Mucosa of rectum (tissue), 2 donors: ENCODE measurements around the gene PDGFD.

Experiments
- H3K27ac ChIP-seq, 2 donors: one replicate each; pipeline ENCODE4 v1.7.0; 2013; ENCODE audit warnings: inconsistent platforms in 2 of 2, low read depth in 2 of 2, low read length in 2 of 2
- H3K27me3 ChIP-seq, 2 donors: one replicate each; pipeline ENCODE4 v1.7.0; 2013; ENCODE audit warnings: low read length in 2 of 2; ENCODE audit not compliant: control insufficient read depth in 2 of 2, insufficient read depth in 2 of 2
- H3K36me3 ChIP-seq, 2 donors: one replicate each; pipeline ENCODE4 v1.7.0; 2013; ENCODE audit warnings: low read length in 2 of 2; ENCODE audit not compliant: control insufficient read depth in 2 of 2, insufficient read depth in 2 of 2
- H3K4me1 ChIP-seq, 2 donors: one replicate each; pipeline ENCODE4 v1.7.0; 2013; ENCODE audit warnings: low read length in 2 of 2, mild to moderate bottlenecking in 1 of 2; ENCODE audit not compliant: control insufficient read depth in 2 of 2, insufficient read depth in 2 of 2
- H3K4me3 ChIP-seq, 2 donors: one replicate each; pipeline ENCODE4 v1.7.0; 2013; ENCODE audit warnings: low read length in 2 of 2
- H3K9ac ChIP-seq, 2 donors: one replicate each; pipeline ENCODE4 v1.7.0; 2013; ENCODE audit warnings: low read length in 2 of 2, low read depth in 1 of 2, mild to moderate bottlenecking in 1 of 2
- H3K9me3 ChIP-seq, 2 donors: one replicate each; pipeline ENCODE4 v1.7.0; 2013; ENCODE audit warnings: low read length in 2 of 2; ENCODE audit not compliant: control insufficient read depth in 2 of 2
- donor health status: healthy.
- donor health status: Normal muscosa, but diverticular disease.

The PDGFD gene

GRCh38 chr11:103994094-103994493 lies 169.9 kb downstream of the PDGFD start:
- Histone ChIP-seq H3K27ac (no peak overlapping the region), H3K27me3 (no peaks in the 10 kb centered on the region), H3K9ac (no peak overlapping the region), H3K4me3 (no peak overlapping the region), H3K36me3 (no peaks in the 10 kb centered on the region), H3K4me1 (no peaks in the 10 kb centered on the region), H3K9me3 (no peaks in the 10 kb centered on the region)

- no peaks in the 10 kb centered on the region for H3K4me1 ChIP-seq
- H3K27ac ChIP-seq: no peak overlapping the region
- no peaks in the 10 kb centered on the region for H3K27me3 ChIP-seq
- no peaks in the 10 kb centered on the region for H3K9me3 ChIP-seq
- no peak overlapping the region for H3K9ac ChIP-seq
- no peaks in the 10 kb centered on the region for H3K36me3 ChIP-seq
- H3K4me3 ChIP-seq: no peak overlapping the region
Observed at GRCh38 chr11:103993507-103993906, 170.4 kb downstream of the PDGFD start.

- Histone ChIP-seq H3K9ac (no peak overlapping the region), H3K27me3 (no peaks in the 10 kb centered on the region), H3K4me1 (no peaks in the 10 kb centered on the region), H3K9me3 (no peaks in the 10 kb centered on the region), H3K36me3 (no peaks in the 10 kb centered on the region), H3K27ac (no peak overlapping the region), H3K4me3 (no peak overlapping the region)
Observed at GRCh38 chr11:103988595-103988969, 175.4 kb downstream of the PDGFD start.

GRCh38 chr11:103987629-103988594 lies 176.0 kb downstream of the PDGFD start:
- Histone ChIP-seq H3K9me3 (no peaks in the 10 kb centered on the region), H3K4me3 (no peak overlapping the region), H3K27me3 (no peaks in the 10 kb centered on the region), H3K4me1 (no peaks in the 10 kb centered on the region), H3K36me3 (no peaks in the 10 kb centered on the region), H3K9ac (no peak overlapping the region), H3K27ac (no peak overlapping the region)

GRCh38 chr11:103985041-103985440 lies 178.9 kb downstream of the PDGFD start:
- no peak overlapping the region for H3K27ac ChIP-seq
- H3K9ac ChIP-seq: no peak overlapping the region
- H3K27me3 ChIP-seq: no peaks in the 10 kb centered on the region
- no peaks in the 10 kb centered on the region for H3K36me3 ChIP-seq
- H3K4me1 ChIP-seq: no peaks in the 10 kb centered on the region
- H3K9me3 ChIP-seq: no peaks in the 10 kb centered on the region
- no peak overlapping the region for H3K4me3 ChIP-seq

- Histone ChIP-seq H3K27me3 (no peaks in the 10 kb centered on the region), H3K4me3 (no peak overlapping the region), H3K27ac (no peak overlapping the region)
Observed at GRCh38 chr11:103980108-103980507, 183.8 kb downstream of the PDGFD start.

GRCh38 chr11:103978616-103979595 lies 185.0 kb downstream of the PDGFD start:
- Histone ChIP-seq H3K4me3 (no peak overlapping the region), H3K27ac (no peak overlapping the region), H3K4me1 (no peaks in the 10 kb centered on the region), H3K27me3 (no peaks in the 10 kb centered on the region), H3K9me3 (no peaks in the 10 kb centered on the region), H3K9ac (no peak overlapping the region), H3K36me3 (no peaks in the 10 kb centered on the region)

More at GRCh38 chr11:103980108-103980507, 183.8 kb downstream of the PDGFD start:
- Histone ChIP-seq H3K9me3 (no peaks in the 10 kb centered on the region), H3K9ac (no peak overlapping the region), H3K4me1 (no peaks in the 10 kb centered on the region), H3K36me3 (no peaks in the 10 kb centered on the region)

GRCh38 chr11:103972013-103972412 lies 191.9 kb downstream of the PDGFD start:
- H3K9ac ChIP-seq: no peak overlapping the region
- H3K4me1 ChIP-seq: no peaks in the 10 kb centered on the region
- H3K4me3 ChIP-seq: no peak overlapping the region
- H3K36me3 ChIP-seq: no peaks in the 10 kb centered on the region
- no peaks in the 10 kb centered on the region for H3K9me3 ChIP-seq
- no peak overlapping the region for H3K27ac ChIP-seq
- H3K27me3 ChIP-seq: no peaks in the 10 kb centered on the region

GRCh38 chr11:103970701-103971249 lies 193.2 kb downstream of the PDGFD start:
- no peak overlapping the region for H3K4me3 ChIP-seq
- H3K9me3 ChIP-seq: no peaks in the 10 kb centered on the region
- no peaks in the 10 kb centered on the region for H3K27me3 ChIP-seq
- H3K4me1 ChIP-seq: no peaks in the 10 kb centered on the region
- H3K27ac ChIP-seq: no peak overlapping the region
- H3K36me3 ChIP-seq: no peaks in the 10 kb centered on the region
- no peak overlapping the region for H3K9ac ChIP-seq
